Measurements from ENCODE around the gene SLC39A6. TPM values are rescaled to one million over a fixed set of nuclear protein-coding genes. Genes with fewer than 3 reads are reported as not detected.
"Not testable (repeated sequence)": the region's sequence is repeated elsewhere in the genome, so short reads cannot be mapped to it uniquely, and the experiment has no call there.

SLC39A6 gene
- total and polyA plus RNA-seq, 9 donors = 26.9 to 40.9 (median 29.8) TPM

GRCh38 chr18:36085195-36085594 lies 43.9 kb downstream of the SLC39A6 start:
- Histone ChIP-seq H3K4me3 (ENCODE audit: low read length) (no peak overlapping the region), H3K4me1 (ENCODE audit: control insufficient read depth, insufficient read depth, low read length) (no peaks in the 10 kb centered on the region), H3K9me3 (replicated peaks; ENCODE audit: control insufficient read depth, low read depth, low read length) (peaks cover 3% of the 10 kb centered on the region), H3K27me3 (ENCODE audit: control insufficient read depth, insufficient read depth, low read length) (no peaks in the 10 kb centered on the region), H3K36me3 (ENCODE audit: control insufficient read depth, insufficient read depth, low read length) (no peaks in the 10 kb centered on the region), H3K27ac (ENCODE audit: low read length) (no peak overlapping the region)
- DNase-seq = no peak
- 93% methylated on average over 4 of the region's 4 CpGs for WGBS (ENCODE audit: insufficient coverage)

- no peak overlapping the region for H3K27ac ChIP-seq (ENCODE audit: low read length)
- 40% methylated on average over 1 of the region's 2 CpGs for WGBS (ENCODE audit: insufficient coverage)
- DNase-seq = no peak
- H3K4me3 ChIP-seq (ENCODE audit: low read length) = no peak overlapping the region
- H3K9me3 ChIP-seq (replicated peaks; ENCODE audit: control insufficient read depth, low read depth, low read length) = peaks cover 7% of the 10 kb centered on the region
- no peaks in the 10 kb centered on the region for H3K36me3 ChIP-seq (ENCODE audit: control insufficient read depth, insufficient read depth, low read length)
- H3K4me1 ChIP-seq (ENCODE audit: control insufficient read depth, insufficient read depth, low read length) = no peaks in the 10 kb centered on the region
- H3K27me3 ChIP-seq (ENCODE audit: control insufficient read depth, insufficient read depth, low read length) = no peaks in the 10 kb centered on the region
Measured at GRCh38 chr18:36083729-36084128, 45.4 kb downstream of the SLC39A6 start.

- not testable (repeated sequence) for H3K36me3 ChIP-seq (ENCODE audit: control insufficient read depth, insufficient read depth, low read length); H3K4me3 ChIP-seq (ENCODE audit: low read length); H3K27ac ChIP-seq (ENCODE audit: low read length); H3K9me3 ChIP-seq (replicated peaks; ENCODE audit: control insufficient read depth, low read depth, low read length); DNase-seq; H3K27me3 ChIP-seq (ENCODE audit: control insufficient read depth, insufficient read depth, low read length); H3K4me1 ChIP-seq (ENCODE audit: control insufficient read depth, insufficient read depth, low read length)
- no CpG with 5 or more reads among the region's 2 CpGs for WGBS (ENCODE audit: insufficient coverage)
Measured at GRCh38 chr18:36081118-36081517, 48.0 kb downstream of the SLC39A6 start.

- WGBS (ENCODE audit: insufficient coverage) = 94% methylated on average over 3 of the region's 6 CpGs
- H3K27ac ChIP-seq (ENCODE audit: low read length) = no peak overlapping the region
- no peak overlapping the region for H3K4me3 ChIP-seq (ENCODE audit: low read length)
Measured at GRCh38 chr18:36078751-36079529, 50.2 kb downstream of the SLC39A6 start.

GRCh38 chr18:36077764-36078163 lies 51.4 kb downstream of the SLC39A6 start:
- WGBS (ENCODE audit: insufficient coverage) = 97% methylated on average over 13 of the region's 27 CpGs
- not testable (repeated sequence) for DNase-seq; H3K36me3 ChIP-seq (ENCODE audit: control insufficient read depth, insufficient read depth, low read length); H3K9me3 ChIP-seq (replicated peaks; ENCODE audit: control insufficient read depth, low read depth, low read length); H3K4me3 ChIP-seq (ENCODE audit: low read length); H3K4me1 ChIP-seq (ENCODE audit: control insufficient read depth, insufficient read depth, low read length); H3K27ac ChIP-seq (ENCODE audit: low read length); H3K27me3 ChIP-seq (ENCODE audit: control insufficient read depth, insufficient read depth, low read length)

More at GRCh38 chr18:36078751-36079529, 50.2 kb downstream of the SLC39A6 start:
- no peak for DNase-seq
- Histone ChIP-seq H3K36me3 (ENCODE audit: control insufficient read depth, insufficient read depth, low read length) (no peaks in the 10 kb centered on the region), H3K4me1 (ENCODE audit: control insufficient read depth, insufficient read depth, low read length) (no peaks in the 10 kb centered on the region), H3K9me3 (replicated peaks; ENCODE audit: control insufficient read depth, low read depth, low read length) (peaks cover 7% of the 10 kb centered on the region), H3K27me3 (ENCODE audit: control insufficient read depth, insufficient read depth, low read length) (peaks cover 8% of the 10 kb centered on the region)

GRCh38 chr18:36075862-36076587 lies 53.1 kb downstream of the SLC39A6 start:
- Histone ChIP-seq H3K27ac (ENCODE audit: low read length) (no peak overlapping the region), H3K9me3 (replicated peaks; ENCODE audit: control insufficient read depth, low read depth, low read length) (peaks cover 5% of the 10 kb centered on the region), H3K36me3 (ENCODE audit: control insufficient read depth, insufficient read depth, low read length) (no peaks in the 10 kb centered on the region), H3K27me3 (ENCODE audit: control insufficient read depth, insufficient read depth, low read length) (peaks cover 8% of the 10 kb centered on the region), H3K4me3 (ENCODE audit: low read length) (no peak overlapping the region), H3K4me1 (ENCODE audit: control insufficient read depth, insufficient read depth, low read length) (no peaks in the 10 kb centered on the region)
- DNase-seq = no peak
- WGBS (ENCODE audit: insufficient coverage) = 81% methylated on average over 2 of the region's 6 CpGs

DNA sequence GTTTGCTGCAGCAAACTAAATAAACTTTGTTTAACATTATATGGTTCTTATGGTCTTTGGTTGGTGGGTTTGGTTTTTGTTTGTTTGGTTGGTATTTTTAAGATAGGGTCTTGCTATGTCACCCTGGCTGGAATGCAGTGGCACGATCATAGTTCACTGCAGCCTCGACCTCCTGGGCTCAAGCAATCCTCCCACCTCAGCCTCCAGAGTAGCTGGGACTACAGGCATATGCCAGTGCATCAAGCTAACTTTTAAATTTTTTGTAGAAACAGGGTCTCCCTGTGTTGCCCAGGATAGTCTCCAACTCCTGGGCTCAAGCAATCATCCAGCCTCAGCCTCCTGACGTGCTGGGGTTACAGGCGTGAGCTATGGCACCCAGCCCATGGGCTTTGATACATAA lies 54.7 kb downstream of the SLC39A6 start:
- no peak for DNase-seq
- no peaks in the 10 kb centered on the region for H3K4me1 ChIP-seq (ENCODE audit: control insufficient read depth, insufficient read depth, low read length)
- no peaks in the 10 kb centered on the region for H3K36me3 ChIP-seq (ENCODE audit: control insufficient read depth, insufficient read depth, low read length)
- peaks cover 8% of the 10 kb centered on the region for H3K27me3 ChIP-seq (ENCODE audit: control insufficient read depth, insufficient read depth, low read length)
- no peak overlapping the region for H3K4me3 ChIP-seq (ENCODE audit: low read length)
- WGBS (ENCODE audit: insufficient coverage) = 87% methylated on average over 2 of the region's 4 CpGs
- H3K9me3 ChIP-seq (replicated peaks; ENCODE audit: control insufficient read depth, low read depth, low read length) = peaks cover 2% of the 10 kb centered on the region
- no peak overlapping the region for H3K27ac ChIP-seq (ENCODE audit: low read length)

GRCh38 chr18:36073676-36074075 lies 55.5 kb downstream of the SLC39A6 start:
- no peak overlapping the region for H3K27ac ChIP-seq (ENCODE audit: low read length)
- no peaks in the 10 kb centered on the region for H3K36me3 ChIP-seq (ENCODE audit: control insufficient read depth, insufficient read depth, low read length)
- no peak for DNase-seq
- H3K4me3 ChIP-seq (ENCODE audit: low read length) = no peak overlapping the region
- H3K27me3 ChIP-seq (ENCODE audit: control insufficient read depth, insufficient read depth, low read length) = peaks cover 8% of the 10 kb centered on the region
- no peaks in the 10 kb centered on the region for H3K4me1 ChIP-seq (ENCODE audit: control insufficient read depth, insufficient read depth, low read length)
- H3K9me3 ChIP-seq (replicated peaks; ENCODE audit: control insufficient read depth, low read depth, low read length) = no peaks in the 10 kb centered on the region
- no CpG with 5 or more reads among the region's 1 CpG for WGBS (ENCODE audit: insufficient coverage)

GRCh38 chr18:36072406-36072805 lies 56.7 kb downstream of the SLC39A6 start:
- 90% methylated on average over 7 of the region's 8 CpGs for WGBS (ENCODE audit: insufficient coverage)

GRCh38 chr18:36067055-36067957 lies 61.8 kb downstream of the SLC39A6 start, which contains the start of gene RPRD1A:
Gene RPRD1A, minus strand, starts transcription at chr18:36067559. Its CDS starts 155 bp downstream, at chr18:36067404.
- no peaks in the 10 kb centered on the region for H3K4me1 ChIP-seq (ENCODE audit: control insufficient read depth, insufficient read depth, low read length)
- peak within 1 kb of the TSS; percentile 96 for H3K27ac ChIP-seq (ENCODE audit: low read length)
- H3K27me3 ChIP-seq (ENCODE audit: control insufficient read depth, insufficient read depth, low read length) = no peaks in the 10 kb centered on the region
- H3K36me3 ChIP-seq (ENCODE audit: control insufficient read depth, insufficient read depth, low read length) = no peaks in the 10 kb centered on the region
- WGBS (ENCODE audit: insufficient coverage) = 0% methylated on average over 46 of the region's 66 CpGs
- no peaks in the 10 kb centered on the region for H3K9me3 ChIP-seq (replicated peaks; ENCODE audit: control insufficient read depth, low read depth, low read length)
- H3K4me3 ChIP-seq (ENCODE audit: low read length) = peak within 1 kb of the TSS; percentile 97
- peak; percentile 96 for DNase-seq

More at GRCh38 chr18:36072406-36072805, 56.7 kb downstream of the SLC39A6 start:
- H3K9me3 ChIP-seq (replicated peaks; ENCODE audit: control insufficient read depth, low read depth, low read length); H3K4me3 ChIP-seq (ENCODE audit: low read length); DNase-seq; H3K27me3 ChIP-seq (ENCODE audit: control insufficient read depth, insufficient read depth, low read length); H3K36me3 ChIP-seq (ENCODE audit: control insufficient read depth, insufficient read depth, low read length); H3K27ac ChIP-seq (ENCODE audit: low read length); H3K4me1 ChIP-seq (ENCODE audit: control insufficient read depth, insufficient read depth, low read length): not testable (repeated sequence)
